Measurements from ENCODE around the gene DEFB128.

Gene DEFB128

GRCh38 chr20:184288-184687 is 5.2 kb downstream of the DEFB128 start:
- no peak for DNase-seq (ENCODE audit: low read depth)
- no peak for TF ChIP-seq MAX (IDR thresholded peaks at IDR 0.05; ENCODE audit: low read depth, low read length)
- TF ChIP-seq CTCF (IDR thresholded peaks at IDR 0.05; ENCODE audit: low read depth, low read length): no peak
- no peak for TF ChIP-seq MYC (IDR thresholded peaks at IDR 0.05; ENCODE audit: low read depth, low read length)
- no peak for TF ChIP-seq POLR2A (IDR thresholded peaks at IDR 0.05; ENCODE audit: extremely low read depth, insufficient read length)
- no peak overlapping the region for H3K4me3 ChIP-seq (ENCODE audit: low read depth, low read length)

GRCh38 chr20:168876-169275 is 20.6 kb downstream of the DEFB128 start:
- TF ChIP-seq MAX (IDR thresholded peaks at IDR 0.05; ENCODE audit: low read depth, low read length) (no peak), MYC (IDR thresholded peaks at IDR 0.05; ENCODE audit: low read depth, low read length) (no peak), POLR2A (IDR thresholded peaks at IDR 0.05; ENCODE audit: extremely low read depth, insufficient read length) (no peak), CTCF (IDR thresholded peaks at IDR 0.05; ENCODE audit: low read depth, low read length) (no peak)
- no peak for DNase-seq (ENCODE audit: low read depth)
- no peak overlapping the region for H3K4me3 ChIP-seq (ENCODE audit: low read depth, low read length)

- TF ChIP-seq MYC (IDR thresholded peaks at IDR 0.05; ENCODE audit: low read depth, low read length): no peak
- TF ChIP-seq MAX (IDR thresholded peaks at IDR 0.05; ENCODE audit: low read depth, low read length): no peak
- TF ChIP-seq CTCF (IDR thresholded peaks at IDR 0.05; ENCODE audit: low read depth, low read length): no peak
- no peak for TF ChIP-seq POLR2A (IDR thresholded peaks at IDR 0.05; ENCODE audit: extremely low read depth, insufficient read length)
- no peak overlapping the region for H3K4me3 ChIP-seq (ENCODE audit: low read depth, low read length)
- DNase-seq (ENCODE audit: low read depth): no peak
These were observed 24.9 kb downstream of the DEFB128 start for GRCh38 chr20:164618-165017.

- TF ChIP-seq POLR2A (IDR thresholded peaks at IDR 0.05; ENCODE audit: extremely low read depth, insufficient read length) (no peak), MAX (IDR thresholded peaks at IDR 0.05; ENCODE audit: low read depth, low read length) (no peak), CTCF (IDR thresholded peaks at IDR 0.05; ENCODE audit: low read depth, low read length) (no peak)
- DNase-seq (ENCODE audit: low read depth): no peak
- no peak within 1 kb of the TSS for H3K4me3 ChIP-seq (ENCODE audit: low read depth, low read length)
These were observed 32.4 kb downstream of the DEFB128 start, which contains the start of gene DEFB127 for GRCh38 chr20:157154-157553. Gene DEFB127, plus strand, starts transcription at chr20:157454. Its CDS starts 91 bp downstream, at chr20:157545.

GRCh38 chr20:152131-152530 is 37.4 kb downstream of the DEFB128 start:
- no peak for DNase-seq (ENCODE audit: low read depth)
- no peak for TF ChIP-seq CTCF (IDR thresholded peaks at IDR 0.05; ENCODE audit: low read depth, low read length)
- TF ChIP-seq MYC (IDR thresholded peaks at IDR 0.05; ENCODE audit: low read depth, low read length): no peak
- TF ChIP-seq MAX (IDR thresholded peaks at IDR 0.05; ENCODE audit: low read depth, low read length): no peak
- no peak for TF ChIP-seq POLR2A (IDR thresholded peaks at IDR 0.05; ENCODE audit: extremely low read depth, insufficient read length)
- H3K4me3 ChIP-seq (ENCODE audit: low read depth, low read length): no peak overlapping the region

GRCh38 chr20:145877-146276 is 43.6 kb downstream of the DEFB128 start:
- no peak for DNase-seq (ENCODE audit: low read depth)
- no peak overlapping the region for H3K4me3 ChIP-seq (ENCODE audit: low read depth, low read length)
- TF ChIP-seq POLR2A (IDR thresholded peaks at IDR 0.05; ENCODE audit: extremely low read depth, insufficient read length) (no peak), CTCF (IDR thresholded peaks at IDR 0.05; ENCODE audit: low read depth, low read length) (no peak), MAX (IDR thresholded peaks at IDR 0.05; ENCODE audit: low read depth, low read length) (no peak), MYC (IDR thresholded peaks at IDR 0.05; ENCODE audit: low read depth, low read length) (no peak)
